WTC11 (cell line): ENCODE data around the gene GLT1D1. TPM values are rescaled to one million over a fixed set of nuclear protein-coding genes. Genes with fewer than 3 reads are reported as not detected.

Experiments used
- ATAC-seq: fragments of 200-7000 bp; cut with Tn5 transposase; 2 replicates; pipeline ENCODE4 v1.10.0; 2021; ENCODE audit warnings: mild to moderate bottlenecking, moderate library complexity
- CTCF ChIA-PET: fragments of 300-600 bp; sonication (Branson Sonifier 250); formaldehyde crosslinking; loops from one replicate; lab custom pipeline; 2021; ENCODE audit warnings: antibody characterized with exemption; lab: Charles Lee
- POLR2A ChIA-PET: fragments of 350-600 bp; sonication (Branson Sonifier 250); formaldehyde crosslinking; loops from one replicate; lab custom pipeline; 2021; ENCODE audit warnings: antibody characterized with exemption; lab: Charles Lee
- DNase-seq: peaks from one replicate; pipeline ENCODE4 v3.0.0; 2021; ENCODE audit warnings: low spot score
- H3K27ac Mint-ChIP-seq: 2 replicates; pipeline ENCODE4 v1.8.0; 2021; ENCODE audit warnings: mixed read lengths
- H3K27me3 Mint-ChIP-seq: 2 replicates; pipeline ENCODE4 v1.8.0; 2021; ENCODE audit warnings: low read depth, mild to moderate bottlenecking, moderate library complexity, mixed read lengths
- H3K36me3 Mint-ChIP-seq: 2 replicates; pipeline ENCODE4 v1.8.0; 2021; ENCODE audit warnings: mixed read lengths
- H3K4me1 Mint-ChIP-seq: 2 replicates; pipeline ENCODE4 v1.8.0; 2022; ENCODE audit warnings: mixed read lengths
- H3K4me3 Mint-ChIP-seq: 2 replicates; pipeline ENCODE4 v1.8.0; 2021; ENCODE audit warnings: mild to moderate bottlenecking, moderate library complexity, mixed read lengths
- H3K9me3 Mint-ChIP-seq: 2 replicates; pipeline ENCODE4 v1.8.0; 2021; ENCODE audit warnings: mixed read lengths
- ARID4B ChIP-seq: sonication (generic); formaldehyde crosslinking; IDR thresholded peaks from 2 replicates; pipeline ENCODE4 v1.8.0; 2023; ENCODE audit warnings: missing genetic modification reagents, mild to moderate bottlenecking, borderline replicate concordance
- ATF1 ChIP-seq: sonication (generic); formaldehyde crosslinking; IDR thresholded peaks from 2 replicates; pipeline ENCODE4 v1.8.1; 2023; ENCODE audit warnings: mild to moderate bottlenecking, moderate library complexity, missing genetic modification reagents
- CREB1 ChIP-seq: sonication (generic); formaldehyde crosslinking; IDR thresholded peaks from 2 replicates; pipeline ENCODE4 v1.8.0; 2023; ENCODE audit warnings: mild to moderate bottlenecking, missing genetic modification reagents
- EMX1 ChIP-seq: fragments of 250-450 bp; sonication (Bioruptor Pico); IDR thresholded peaks from 2 replicates; pipeline ENCODE4 v1.8.0; 2021; ENCODE audit warnings: mild to moderate bottlenecking
- ESRRA ChIP-seq: sonication (generic); formaldehyde crosslinking; IDR thresholded peaks from 2 replicates; pipeline ENCODE4 v1.8.1; 2022; ENCODE audit warnings: mild to moderate bottlenecking, missing genetic modification reagents, borderline replicate concordance
- FOXJ3 ChIP-seq: sonication (generic); formaldehyde crosslinking; IDR thresholded peaks from 2 replicates; pipeline ENCODE4 v1.9.0; 2021; ENCODE audit warnings: missing genetic modification reagents, mild to moderate bottlenecking, borderline replicate concordance
- FOXP1 ChIP-seq: sonication (generic); formaldehyde crosslinking; IDR thresholded peaks from 2 replicates; pipeline ENCODE4 v1.8.0; 2022; ENCODE audit warnings: missing genetic modification reagents, mild to moderate bottlenecking, moderate library complexity, borderline replicate concordance
- JAZF1 ChIP-seq: fragments of 250-450 bp; sonication (Bioruptor Pico); IDR thresholded peaks from 2 replicates; pipeline ENCODE4 v1.9.0; 2021; ENCODE audit warnings: moderate library complexity, mild to moderate bottlenecking, inconsistent platforms
- JUN ChIP-seq: sonication (generic); formaldehyde crosslinking; IDR thresholded peaks from 2 replicates; pipeline ENCODE4 v1.8.0; 2023; ENCODE audit warnings: mild to moderate bottlenecking, missing genetic modification reagents
- NFYB ChIP-seq: sonication (generic); formaldehyde crosslinking; conservative IDR thresholded peaks from 2 replicates; pipeline ENCODE4 v1.8.0; 2022; ENCODE audit warnings: low read depth, missing genetic modification reagents
- NR2C2 ChIP-seq: sonication (generic); formaldehyde crosslinking; IDR thresholded peaks from 2 replicates; pipeline ENCODE4 v1.8.0; 2022; ENCODE audit warnings: mild to moderate bottlenecking, missing genetic modification reagents
- NR3C1 ChIP-seq: sonication (generic); formaldehyde crosslinking; conservative IDR thresholded peaks from 2 replicates; pipeline ENCODE4 v1.8.1; 2023; ENCODE audit warnings: low read depth, mild to moderate bottlenecking, missing genetic modification reagents
- ZMAT4 ChIP-seq: fragments of 250-450 bp; sonication (Bioruptor Pico); IDR thresholded peaks from 2 replicates; pipeline ENCODE4 v1.9.0; 2021; ENCODE audit warnings: mild to moderate bottlenecking
- ZNF263 ChIP-seq: sonication (generic); formaldehyde crosslinking; IDR thresholded peaks from 2 replicates; pipeline ENCODE4 v1.8.1; 2022; ENCODE audit warnings: low read depth, mild to moderate bottlenecking, moderate library complexity, missing genetic modification reagents
- ZNF416 ChIP-seq: fragments of 250-450 bp; sonication (Bioruptor Pico); IDR thresholded peaks from 2 replicates; pipeline ENCODE4 v1.9.0; 2021; ENCODE audit warnings: mild to moderate bottlenecking, inconsistent platforms
- ZNF425 ChIP-seq: fragments of 250-450 bp; sonication (Bioruptor Pico); conservative IDR thresholded peaks from 2 replicates; pipeline ENCODE4 v1.9.0; 2021; ENCODE audit warnings: mild to moderate bottlenecking
- ZNF532 ChIP-seq: fragments of 250-450 bp; sonication (Bioruptor Pico); IDR thresholded peaks from 2 replicates; pipeline ENCODE4 v1.9.0; 2021; ENCODE audit warnings: mild to moderate bottlenecking, borderline replicate concordance
- total RNA-seq: library from RNA; stranded (reverse); gene quantifications from 3 replicates; pipeline ENCODE4 v1.2.3, GENCODE V29; 2021
- TF ChIP-seq, protein P1 (sequence below): sonication (generic); formaldehyde crosslinking; IDR thresholded peaks from 2 replicates; pipeline ENCODE4 v1.8.1; 2023; ENCODE audit warnings: mild to moderate bottlenecking, missing genetic modification reagents, moderate library complexity

The GLT1D1 gene
- total RNA-seq, 1 experiment from 2014 or later: 1.5 TPM

GRCh38 chr12:128817111-128818015, 35.9 kb upstream of the GLT1D1 start:
- ChIA-PET POLR2A (no interaction called here), CTCF (no interaction called here)
- Mint-ChIP-seq H3K36me3 (peaks cover 65% of the 10 kb centered on the region), H3K4me1 (peaks cover 18% of the 10 kb centered on the region), H3K9me3 (peaks cover 53% of the 10 kb centered on the region), H3K27me3 (peaks cover 7% of the 10 kb centered on the region), H3K27ac (no peak overlapping the region), H3K4me3 (no peak overlapping the region)
- TF ChIP-seq NFYB (CRISPR knock-in tag): no peak
- no peak for TF ChIP-seq FOXJ3 (CRISPR knock-in tag)
- no peak for TF ChIP-seq JAZF1 (CRISPR knock-in tag)
- TF ChIP-seq ZMAT4: no peak
- no peak for TF ChIP-seq ZNF532
- no peak for TF ChIP-seq FOXP1 (CRISPR knock-in tag)
- TF ChIP-seq ZNF263 (CRISPR knock-in tag): no peak
- TF ChIP-seq JUN (CRISPR knock-in tag): no peak
- TF ChIP-seq CREB1 (CRISPR knock-in tag): no peak
- no peak for TF ChIP-seq ZNF425 (CRISPR knock-in tag)
- TF ChIP-seq NR3C1 (CRISPR knock-in tag): no peak
- no peak for TF ChIP-seq ATF1
- no peak for TF ChIP-seq NR2C2 (CRISPR knock-in tag)
- no peak for TF ChIP-seq ZNF416
- TF ChIP-seq, protein P1, sequence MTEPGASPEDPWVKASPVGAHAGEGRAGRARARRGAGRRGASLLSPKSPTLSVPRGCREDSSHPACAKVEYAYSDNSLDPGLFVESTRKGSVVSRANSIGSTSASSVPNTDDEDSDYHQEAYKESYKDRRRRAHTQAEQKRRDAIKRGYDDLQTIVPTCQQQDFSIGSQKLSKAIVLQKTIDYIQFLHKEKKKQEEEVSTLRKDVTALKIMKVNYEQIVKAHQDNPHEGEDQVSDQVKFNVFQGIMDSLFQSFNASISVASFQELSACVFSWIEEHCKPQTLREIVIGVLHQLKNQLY (CRISPR knock-in tag): no peak
- no peak for TF ChIP-seq ESRRA (CRISPR knock-in tag)
- no peak for TF ChIP-seq EMX1 (CRISPR knock-in tag)
- TF ChIP-seq ARID4B: no peak
- no peak for ATAC-seq
- DNase-seq: no peak
